Glomerular endothelial cell (primary cell): ENCODE results near the gene REEP1. TPM values are rescaled to one million over a fixed set of nuclear protein-coding genes. Genes with fewer than 3 reads are reported as not detected.
"Not testable (repeated sequence)": the region's sequence is repeated elsewhere in the genome, so short reads cannot be mapped to it uniquely, and the experiment has no call there.

ENCODE experiments used
- DNase-seq: peaks from one replicate; pipeline ENCODE4 v3.0.0-alpha.2; 2011; ENCODE audit warnings: low read depth, low spot score; ENCODE audit errors: extremely low read depth
- total RNA-seq: library from RNA; depleted of rRNA; stranded (reverse); fragments of >200 nt; gene quantifications from 2 replicates; pipeline ENCODE4 v1.2.3, GENCODE V29; 2015

REEP1 gene
- total RNA-seq, 1 donor from 2014 or later: 0.06 TPM

- DNase-seq: no peak
These were observed 87.6 kb downstream of the REEP1 start for GRCh38 chr2:86249579-86250391.

GRCh38 chr2:86249176-86249575 lies 88.2 kb downstream of the REEP1 start:
- no peak for DNase-seq

GRCh38 chr2:86245222-86245621 lies 92.2 kb downstream of the REEP1 start:
- DNase-seq: not testable (repeated sequence)

GRCh38 chr2:86244781-86245180 lies 92.6 kb downstream of the REEP1 start:
- DNase-seq: not testable (repeated sequence)

- no peak for DNase-seq
These were observed 93.3 kb downstream of the REEP1 start for GRCh38 chr2:86243950-86244733.

- DNase-seq: no peak
These were observed 94.2 kb downstream of the REEP1 start for GRCh38 chr2:86243272-86243671.

GRCh38 chr2:86241611-86242010 lies 95.8 kb downstream of the REEP1 start:
- DNase-seq: no peak

- no peak for DNase-seq
These were observed 97.2 kb downstream of the REEP1 start for GRCh38 chr2:86240251-86240650.

- no peak for DNase-seq
These were observed 97.7 kb downstream of the REEP1 start for GRCh38 chr2:86239745-86240144.

- no peak for DNase-seq
These were observed 98.1 kb downstream of the REEP1 start for GRCh38 chr2:86239326-86239725.

- DNase-seq: no peak
These were observed 99.1 kb downstream of the REEP1 start for GRCh38 chr2:86238354-86238753.

- no peak for DNase-seq
These were observed 100.3 kb downstream of the REEP1 start for GRCh38 chr2:86237172-86237571.

- DNase-seq: no peak
These were observed 102.0 kb downstream of the REEP1 start for GRCh38 chr2:86235196-86235980.

- no peak for DNase-seq
These were observed 102.8 kb downstream of the REEP1 start for GRCh38 chr2:86234563-86235131.

- DNase-seq: no peak
These were observed 104.0 kb downstream of the REEP1 start for GRCh38 chr2:86233436-86233835.

GRCh38 chr2:86232910-86233309 lies 104.5 kb downstream of the REEP1 start:
- DNase-seq: no peak

GRCh38 chr2:86232373-86232784 lies 105.0 kb downstream of the REEP1 start:
- DNase-seq: no peak

GRCh38 chr2:86231680-86232372 lies 105.6 kb downstream of the REEP1 start:
- DNase-seq: no peak

- no peak for DNase-seq
These were observed 106.5 kb downstream of the REEP1 start for GRCh38 chr2:86230961-86231360.

- no peak for DNase-seq
These were observed 108.2 kb downstream of the REEP1 start for GRCh38 chr2:86229221-86229620.
